GM12878 (cell line): ENCODE measurements around the gene ISG20L2. TPM values are rescaled to one million over a fixed set of nuclear protein-coding genes. Genes with fewer than 3 reads are reported as not detected.

Experiments used
- ATAC-seq: fragments of 200-7000 bp; cut with Tn5 transposase; 3 replicates; pipeline ENCODE4 v1.9.1; 2020; ENCODE audit warnings: mild to moderate bottlenecking, moderate library complexity
- BruUV-seq: library from RNA; stranded (reverse); fragments of 400-500 nt; replicated peaks from 2 replicates; lab custom pipeline; 2021; lab: Mats Ljungman, UMichigan
- CTCF ChIA-PET: fragments of 300-600 bp; sonication (Branson Sonifier 250); formaldehyde crosslinking; extraction: SDS; loops from one replicate; lab custom pipeline; 2021; ENCODE audit warnings: inconsistent platforms; lab: Yijun Ruan, JAX
- POLR2A ChIA-PET: fragments of 350-600 bp; formaldehyde crosslinking; extraction: SDS; loops from one replicate; lab custom pipeline; 2021; ENCODE audit warnings: inconsistent platforms; lab: Charles Lee
- RAD21 ChIA-PET: fragments of 300-600 bp; sonication (Branson Sonifier 250); formaldehyde crosslinking; loops from one replicate; lab custom pipeline; 2023; ENCODE audit warnings: antibody characterized with exemption; ENCODE audit not compliant: unreplicated experiment; lab: Charles Lee
- SMC1A ChIA-PET: fragments of 300-600 bp; sonication (Branson Sonifier 250); formaldehyde crosslinking; loops from one replicate; lab custom pipeline; 2023; ENCODE audit not compliant: unreplicated experiment, uncharacterized antibody; lab: Charles Lee
- DNase-seq: peaks from one replicate; pipeline ENCODE4 v3.0.0-alpha.2; 2011; ENCODE audit warnings: low read depth, low spot score
- FAIRE-seq: peaks from 3 replicates; lab custom pipeline; 2011; peaks lifted over from hg19 to GRCh38; lab: Jason Lieb, UNC
- H2AFZ ChIP-seq: 2 replicates; pipeline ENCODE4 v1.6.0; 2011; ENCODE audit warnings: low read depth, low read length, control low read depth; ENCODE audit not compliant: control insufficient read depth
- H3K27ac ChIP-seq: 2 replicates; pipeline ENCODE4 v1.5.1; 2011; ENCODE audit warnings: control low read depth; ENCODE audit not compliant: control insufficient read depth, insufficient read depth
- H3K27me3 ChIP-seq, 2 experiments: replicated peaks in 1 of 2; 2 replicates each; pipeline versions ENCODE4 v1.6.0 to v1.6.1; 2011; ENCODE audit warnings: low read length in 1 of 2; ENCODE audit not compliant: control insufficient read depth in 2 of 2, insufficient read depth in 2 of 2
- H3K36me3 ChIP-seq, 2 experiments: 2 replicates each; pipeline ENCODE4 v1.5.1; 2011; ENCODE audit warnings: low read length in 1 of 2; ENCODE audit not compliant: control insufficient read depth in 2 of 2, insufficient read depth in 2 of 2
- H3K4me1 ChIP-seq: 2 replicates; pipeline ENCODE4 v1.6.1; 2011; ENCODE audit warnings: mild to moderate bottlenecking, low read length, moderate library complexity, mixed read lengths; ENCODE audit not compliant: control insufficient read depth, insufficient read depth
- H3K4me2 ChIP-seq: 2 replicates; pipeline ENCODE4 v1.6.0; 2011; ENCODE audit warnings: control low read depth; ENCODE audit not compliant: control insufficient read depth, insufficient read depth
- H3K4me3 ChIP-seq: fragments of 200-600 bp; sonication (generic); 2 replicates; pipeline ENCODE4 v1.5.1; 2016
- H3K79me2 ChIP-seq: 2 replicates; pipeline ENCODE4 v1.6.0; 2011; ENCODE audit warnings: low read length; ENCODE audit not compliant: control insufficient read depth, insufficient read depth
- H3K9ac ChIP-seq: 2 replicates; pipeline ENCODE4 v1.8.0; 2011; ENCODE audit warnings: low read length, control low read depth, mixed read lengths; ENCODE audit not compliant: control insufficient read depth, insufficient read depth
- H3K9me3 ChIP-seq: replicated peaks from 3 replicates; pipeline ENCODE4 v1.5.1; 2011; ENCODE audit warnings: mild to moderate bottlenecking, low read length; ENCODE audit not compliant: control insufficient read depth, insufficient read depth
- H4K20me1 ChIP-seq: 2 replicates; pipeline ENCODE4 v1.6.0; 2011; ENCODE audit not compliant: control insufficient read depth, insufficient read depth
- CHD2 ChIP-seq: IDR thresholded peaks from 2 replicates; pipeline ENCODE4 v1.6.1; 2011; ENCODE audit warnings: low read depth, low read length, improper control_type of control experiment, borderline replicate concordance
- SMARCA5 ChIP-seq: fragments of 450-650 bp; IDR thresholded peaks from 2 replicates; pipeline ENCODE4 v1.6.1; 2017; ENCODE audit warnings: mild to moderate bottlenecking
- WGBS: methylation state at CpG from one replicate; pipeline ENCODE4 v1.1.6; 2016; ENCODE audit warnings: low lambda C conversion rate; ENCODE audit not compliant: insufficient replicate concordance, insufficient coverage; ENCODE audit errors: missing lambda C conversion rate; 5-methylcytosine and 5-hydroxymethylcytosine counted together
- in situ Hi-C: fragments of 300-500 bp; cut with MboI; formaldehyde crosslinking; loops from 9 replicates; pipeline ENCODE4 v1.14.3; 2018; ENCODE audit warnings: mixed read lengths
- intact Hi-C: fragments of 100-400 bp; cut with micrococcal nuclease; formaldehyde crosslinking; loops from one replicate; pipeline ENCODE4 v1.14.2; 2022; ENCODE audit not compliant: unreplicated experiment
- polyA plus RNA-seq, 11 experiments: library from polyadenylated mRNA; depleted of rRNA in 4 of 11; unstranded in 6 of 11; stranded (reverse) in 5 of 11; fragments of >200 nt; fragmentation: Nextera tagmentation in 4 of 11; fragmentation: Illumina TruSeq in 1 of 11; extraction: Ambion mirVana in 4 of 11; extraction: Trizol in 1 of 11; gene quantifications; 1 replicate in 1 of 11; 2 replicates in 10 of 11; pipeline versions ENCODE4 v1.2.1 to v1.2.3, GENCODE V29; 2011 to 2016; ENCODE audit warnings: inconsistent platforms in 2 of 11, missing spikeins in 2 of 11, low read depth in 1 of 11
- total RNA-seq, 4 experiments: library from RNA; depleted of rRNA in 3 of 4; stranded (reverse); fragments of >200 nt in 3 of 4; fragmentation: Illumina TruSeq in 1 of 4; extraction: Trizol in 1 of 4; gene quantifications; 2 replicates each; pipeline versions ENCODE4 v1.2.1 to v1.2.3, GENCODE V29; 2013 to 2021

The ISG20L2 gene
- total and polyA plus RNA-seq, 10 of the 15 experiments (the other 5 are each of a cell fraction or from before 2014, with no cell fraction given): 16.4 to 111 (median 48.0) TPM

GRCh38 chr1:156689953-156690674 lies 38.5 kb downstream of the ISG20L2 start:
- H3K9me3 ChIP-seq: no peaks in the 10 kb centered on the region
- ChIA-PET CTCF (interaction anchor here (0.6 to 11.1 kb wide), 53 partner anchors 8 to 1116 kb away, joined by 3 to 433 read pairs (median 5); partner anchors contain the start of genes CRABP2, HAPLN2, HDGF and INSRR), POLR2A (interaction anchor here (1.1 to 3.1 kb wide), 3 partner anchors 36 to 172 kb away, joined by 4 to 21 read pairs (median 4); no protein-coding TSS in a partner anchor), SMC1A (interaction anchor here (0.6 to 4.0 kb wide), 25 partner anchors 9 to 242 kb away, joined by 3 to 168 read pairs (median 5); partner anchors contain the start of genes CRABP2, ISG20L2, METTL25B and NTRK1), RAD21 (interaction anchor here (0.6 to 10.2 kb wide), 32 partner anchors 10 to 475 kb away, joined by 3 to 173 read pairs (median 5); partner anchors contain the start of genes CRABP2, INSRR, ISG20L2 and METTL25B)
- H3K4me3 ChIP-seq: no peak overlapping the region
- DNase-seq: no peak
- H3K9ac ChIP-seq: no peak overlapping the region
- intact Hi-C loops (loop anchor here (1.0 kb wide), 3 partner anchors 36 to 200 kb away; partner anchors contain the start of gene NTRK1), in situ Hi-C loops (loop anchor here (5.0 kb wide), 1 partner anchor 172 kb away; the partner anchor contains the start of gene NTRK1)
- 0 out of 2 replicates have a peak, but pooled peaks have one; percentile 50 for TF ChIP-seq SMARCA5
- no peak for TF ChIP-seq CHD2
- H3K4me1 ChIP-seq: no peaks in the 10 kb centered on the region
- no peak for FAIRE-seq
- H3K36me3 ChIP-seq: no peaks in the 10 kb centered on the region
- no peak overlapping the region for H3K27ac ChIP-seq
- peaks cover 4% of the 10 kb centered on the region; the same call in 1 of the 2 replicates for H4K20me1 ChIP-seq
- peaks cover 18 to 33% of the 10 kb centered on the region in 2 experiments for H3K27me3 ChIP-seq
- no TSS peak for BruUV-seq
- no peak overlapping the region for H2AFZ ChIP-seq
- H3K4me2 ChIP-seq: no peak overlapping the region
- WGBS: 26% methylated on average over 9 of the region's 10 CpGs
- H3K79me2 ChIP-seq: no peaks in the 10 kb centered on the region
- ATAC-seq: no peak
